GM12878 (cell line): Measurements from ENCODE around the gene C15orf40. TPM values are rescaled to one million over a fixed set of nuclear protein-coding genes. Genes with fewer than 3 reads are reported as not detected.
"Not testable (repeated sequence)": the region's sequence is repeated elsewhere in the genome, so short reads cannot be mapped to it uniquely, and the experiment has no call there.

Source experiments
- ATAC-seq: fragments of 200-7000 bp; cut with Tn5 transposase; 3 replicates; pipeline ENCODE4 v1.9.1; 2020; ENCODE audit warnings: mild to moderate bottlenecking, moderate library complexity
- BruUV-seq: library from RNA; stranded (reverse); fragments of 400-500 nt; replicated peaks from 2 replicates; lab custom pipeline; 2021; lab: Mats Ljungman, UMichigan
- CTCF ChIA-PET: fragments of 300-600 bp; sonication (Branson Sonifier 250); formaldehyde crosslinking; extraction: SDS; loops from one replicate; lab custom pipeline; 2021; ENCODE audit warnings: inconsistent platforms; lab: Yijun Ruan, JAX
- POLR2A ChIA-PET: fragments of 350-600 bp; formaldehyde crosslinking; extraction: SDS; loops from one replicate; lab custom pipeline; 2021; ENCODE audit warnings: inconsistent platforms; lab: Charles Lee
- RAD21 ChIA-PET: fragments of 300-600 bp; sonication (Branson Sonifier 250); formaldehyde crosslinking; loops from one replicate; lab custom pipeline; 2023; ENCODE audit warnings: antibody characterized with exemption; ENCODE audit not compliant: unreplicated experiment; lab: Charles Lee
- SMC1A ChIA-PET: fragments of 300-600 bp; sonication (Branson Sonifier 250); formaldehyde crosslinking; loops from one replicate; lab custom pipeline; 2023; ENCODE audit not compliant: unreplicated experiment, uncharacterized antibody; lab: Charles Lee
- DNase-seq: peaks from one replicate; pipeline ENCODE4 v3.0.0-alpha.2; 2011; ENCODE audit warnings: low read depth, low spot score
- FAIRE-seq: peaks from 3 replicates; lab custom pipeline; 2011; peaks lifted over from hg19 to GRCh38; lab: Jason Lieb, UNC
- H2AFZ ChIP-seq: 2 replicates; pipeline ENCODE4 v1.6.0; 2011; ENCODE audit warnings: low read depth, low read length, control low read depth; ENCODE audit not compliant: control insufficient read depth
- H3K27ac ChIP-seq: 2 replicates; pipeline ENCODE4 v1.5.1; 2011; ENCODE audit warnings: control low read depth; ENCODE audit not compliant: control insufficient read depth, insufficient read depth
- H3K27me3 ChIP-seq, 2 experiments: replicated peaks in 1 of 2; 2 replicates each; pipeline versions ENCODE4 v1.6.0 to v1.6.1; 2011; ENCODE audit warnings: low read length in 1 of 2; ENCODE audit not compliant: control insufficient read depth in 2 of 2, insufficient read depth in 2 of 2
- H3K36me3 ChIP-seq, 2 experiments: 2 replicates each; pipeline ENCODE4 v1.5.1; 2011; ENCODE audit warnings: low read length in 1 of 2; ENCODE audit not compliant: control insufficient read depth in 2 of 2, insufficient read depth in 2 of 2
- H3K4me1 ChIP-seq: 2 replicates; pipeline ENCODE4 v1.6.1; 2011; ENCODE audit warnings: mild to moderate bottlenecking, low read length, moderate library complexity, mixed read lengths; ENCODE audit not compliant: control insufficient read depth, insufficient read depth
- H3K4me2 ChIP-seq: 2 replicates; pipeline ENCODE4 v1.6.0; 2011; ENCODE audit warnings: control low read depth; ENCODE audit not compliant: control insufficient read depth, insufficient read depth
- H3K4me3 ChIP-seq: fragments of 200-600 bp; sonication (generic); 2 replicates; pipeline ENCODE4 v1.5.1; 2016
- H3K79me2 ChIP-seq: 2 replicates; pipeline ENCODE4 v1.6.0; 2011; ENCODE audit warnings: low read length; ENCODE audit not compliant: control insufficient read depth, insufficient read depth
- H3K9ac ChIP-seq: 2 replicates; pipeline ENCODE4 v1.8.0; 2011; ENCODE audit warnings: low read length, control low read depth, mixed read lengths; ENCODE audit not compliant: control insufficient read depth, insufficient read depth
- H3K9me3 ChIP-seq: replicated peaks from 3 replicates; pipeline ENCODE4 v1.5.1; 2011; ENCODE audit warnings: mild to moderate bottlenecking, low read length; ENCODE audit not compliant: control insufficient read depth, insufficient read depth
- H4K20me1 ChIP-seq: 2 replicates; pipeline ENCODE4 v1.6.0; 2011; ENCODE audit not compliant: control insufficient read depth, insufficient read depth
- WGBS: methylation state at CpG from one replicate; pipeline ENCODE4 v1.1.6; 2016; ENCODE audit warnings: low lambda C conversion rate; ENCODE audit not compliant: insufficient replicate concordance, insufficient coverage; ENCODE audit errors: missing lambda C conversion rate; 5-methylcytosine and 5-hydroxymethylcytosine counted together
- in situ Hi-C: fragments of 300-500 bp; cut with MboI; formaldehyde crosslinking; loops from 9 replicates; pipeline ENCODE4 v1.14.3; 2018; ENCODE audit warnings: mixed read lengths
- intact Hi-C: fragments of 100-400 bp; cut with micrococcal nuclease; formaldehyde crosslinking; loops from one replicate; pipeline ENCODE4 v1.14.2; 2022; ENCODE audit not compliant: unreplicated experiment
- polyA plus RNA-seq, 11 experiments: library from polyadenylated mRNA; depleted of rRNA in 4 of 11; unstranded in 6 of 11; stranded (reverse) in 5 of 11; fragments of >200 nt; fragmentation: Nextera tagmentation in 4 of 11; fragmentation: Illumina TruSeq in 1 of 11; extraction: Ambion mirVana in 4 of 11; extraction: Trizol in 1 of 11; gene quantifications; 1 replicate in 1 of 11; 2 replicates in 10 of 11; pipeline versions ENCODE4 v1.2.1 to v1.2.3, GENCODE V29; 2011 to 2016; ENCODE audit warnings: inconsistent platforms in 2 of 11, missing spikeins in 2 of 11, low read depth in 1 of 11
- total RNA-seq, 4 experiments: library from RNA; depleted of rRNA in 3 of 4; stranded (reverse); fragments of >200 nt in 3 of 4; fragmentation: Illumina TruSeq in 1 of 4; extraction: Trizol in 1 of 4; gene quantifications; 2 replicates each; pipeline versions ENCODE4 v1.2.1 to v1.2.3, GENCODE V29; 2013 to 2021

Gene C15orf40
- total and polyA plus RNA-seq, 10 of the 15 experiments (the other 5 are each of a cell fraction or from before 2014, with no cell fraction given), result 21.3 to 70.0 (median 31.8) TPM

- H3K4me2 ChIP-seq, CTCF ChIA-PET, H4K20me1 ChIP-seq, H3K9ac ChIP-seq, DNase-seq, H3K4me1 ChIP-seq, BruUV-seq, SMC1A ChIA-PET, POLR2A ChIA-PET, H2AFZ ChIP-seq, H3K27ac ChIP-seq, H3K79me2 ChIP-seq, H3K36me3 ChIP-seq, FAIRE-seq, in situ Hi-C loops, intact Hi-C loops, ATAC-seq, H3K9me3 ChIP-seq, H3K4me3 ChIP-seq, RAD21 ChIA-PET, H3K27me3 ChIP-seq: not testable (repeated sequence)
- 67% methylated on average over 6 of the region's 6 CpGs for WGBS
Measured at GRCh38 chr15:82939678-82940077, 71.8 kb downstream of the C15orf40 start.

Other genes starting within 250 kb of the C15orf40 start
- gene FSD2, start 205.6 kb downstream of the C15orf40 start, total RNA-seq (2014; rRNA removed), result under 0.01 TPM in 1 of 2 replicates, not detected in the other
- 0.05 and 0.13 TPM in 2 replicates for gene FSD2, start 205.6 kb downstream of the C15orf40 start, total RNA-seq (2014; rRNA removed; fragmentation: Illumina TruSeq; extraction: Trizol)
- gene FSD2, start 205.6 kb downstream of the C15orf40 start, total RNA-seq (2021), result not detected in 2 replicates
- 0.01 TPM in 2 replicates for gene FSD2, start 205.6 kb downstream of the C15orf40 start, polyA plus RNA-seq (2011; rRNA removed)
- gene FSD2, start 205.6 kb downstream of the C15orf40 start, polyA plus RNA-seq (2014; fragmentation: Illumina TruSeq; extraction: Trizol), result 0.07 and 0.78 TPM in 2 replicates
- under 1 TPM in 1 of 2 experiments, not detected in 1; 0.03 TPM for gene FSD2, start 205.6 kb downstream of the C15orf40 start, polyA plus RNA-seq (2014; fragmentation: Nextera tagmentation; extraction: Ambion mirVana)
- 0.18 TPM in 1 of 2 replicates, not detected in the other for gene FSD2, start 205.6 kb downstream of the C15orf40 start, polyA plus RNA-seq (2014; rRNA removed)
- gene FSD2, start 205.6 kb downstream of the C15orf40 start, polyA plus RNA-seq (2016; fragmentation: Nextera tagmentation; extraction: Ambion mirVana), result under 1 TPM; 0.35 to 0.39 TPM
- gene WHAMM, start 202.0 kb downstream of the C15orf40 start, total RNA-seq (2014; rRNA removed), result 2.3 and 3.1 TPM in 2 replicates
- gene WHAMM, start 202.0 kb downstream of the C15orf40 start, total RNA-seq (2014; rRNA removed; fragmentation: Illumina TruSeq; extraction: Trizol), result 2.2 and 2.3 TPM in 2 replicates
- 2.9 and 4.2 TPM in 2 replicates for gene WHAMM, start 202.0 kb downstream of the C15orf40 start, total RNA-seq (2021)
- gene WHAMM, start 202.0 kb downstream of the C15orf40 start, polyA plus RNA-seq (2011; rRNA removed), result 6.5 and 6.7 TPM in 2 replicates
- gene WHAMM, start 202.0 kb downstream of the C15orf40 start, polyA plus RNA-seq (2014; fragmentation: Illumina TruSeq; extraction: Trizol), result 3.0 and 8.2 TPM in 2 replicates
- gene WHAMM, start 202.0 kb downstream of the C15orf40 start, polyA plus RNA-seq (2014; fragmentation: Nextera tagmentation; extraction: Ambion mirVana), result 1 to 10 TPM; 1.7 to 1.8 TPM
- 3.0 and 3.3 TPM in 2 replicates for gene WHAMM, start 202.0 kb downstream of the C15orf40 start, polyA plus RNA-seq (2014; rRNA removed)
- 1 to 10 TPM in 1 of 2 experiments, under 1 TPM in 1; 0.87 to 2.7 TPM for gene WHAMM, start 202.0 kb downstream of the C15orf40 start, polyA plus RNA-seq (2016; fragmentation: Nextera tagmentation; extraction: Ambion mirVana)
- 0.65 and 5.0 TPM in 2 replicates for gene HOMER2, start 58.9 kb downstream of the C15orf40 start, total RNA-seq (2014; rRNA removed)
- gene HOMER2, start 58.9 kb downstream of the C15orf40 start, total RNA-seq (2014; rRNA removed; fragmentation: Illumina TruSeq; extraction: Trizol), result 1.2 and 1.9 TPM in 2 replicates
- gene HOMER2, start 58.9 kb downstream of the C15orf40 start, total RNA-seq (2021), result 1.7 and 2.3 TPM in 2 replicates
- gene HOMER2, start 58.9 kb downstream of the C15orf40 start, polyA plus RNA-seq (2011; rRNA removed), result 3.2 and 3.7 TPM in 2 replicates
- gene HOMER2, start 58.9 kb downstream of the C15orf40 start, polyA plus RNA-seq (2014; fragmentation: Illumina TruSeq; extraction: Trizol), result 1.1 and 1.3 TPM in 2 replicates
- gene HOMER2, start 58.9 kb downstream of the C15orf40 start, polyA plus RNA-seq (2014; fragmentation: Nextera tagmentation; extraction: Ambion mirVana), result 1 to 10 TPM; 1.0 to 1.4 TPM
- 0.60 and 0.93 TPM in 2 replicates for gene HOMER2, start 58.9 kb downstream of the C15orf40 start, polyA plus RNA-seq (2014; rRNA removed)
- 1 to 10 TPM; 2.5 to 2.6 TPM for gene HOMER2, start 58.9 kb downstream of the C15orf40 start, polyA plus RNA-seq (2016; fragmentation: Nextera tagmentation; extraction: Ambion mirVana)
- 32.3 and 34.9 TPM in 2 replicates for gene RAMAC, start 25.4 kb downstream of the C15orf40 start, total RNA-seq (2014; rRNA removed)
- 34.7 and 35.3 TPM in 2 replicates for gene RAMAC, start 25.4 kb downstream of the C15orf40 start, total RNA-seq (2014; rRNA removed; fragmentation: Illumina TruSeq; extraction: Trizol)
- 22.4 and 22.9 TPM in 2 replicates for gene RAMAC, start 25.4 kb downstream of the C15orf40 start, total RNA-seq (2021)
- gene RAMAC, start 25.4 kb downstream of the C15orf40 start, polyA plus RNA-seq (2011; rRNA removed), result 48.1 and 65.9 TPM in 2 replicates
- 33.6 and 41.4 TPM in 2 replicates for gene RAMAC, start 25.4 kb downstream of the C15orf40 start, polyA plus RNA-seq (2014; fragmentation: Illumina TruSeq; extraction: Trizol)
- gene RAMAC, start 25.4 kb downstream of the C15orf40 start, polyA plus RNA-seq (2014; fragmentation: Nextera tagmentation; extraction: Ambion mirVana), result 100 to 1,000 TPM in 1 of 2 experiments, 10 to 100 TPM in 1; 79.3 to 109 TPM
- 32.0 and 34.4 TPM in 2 replicates for gene RAMAC, start 25.4 kb downstream of the C15orf40 start, polyA plus RNA-seq (2014; rRNA removed)
- 10 to 100 TPM; 49.9 to 50.0 TPM for gene RAMAC, start 25.4 kb downstream of the C15orf40 start, polyA plus RNA-seq (2016; fragmentation: Nextera tagmentation; extraction: Ambion mirVana)
- gene BTBD1, start 55.6 kb upstream of the C15orf40 start, total RNA-seq (2014; rRNA removed), result 90.4 and 92.4 TPM in 2 replicates
- gene BTBD1, start 55.6 kb upstream of the C15orf40 start, total RNA-seq (2014; rRNA removed; fragmentation: Illumina TruSeq; extraction: Trizol), result 75.4 and 76.9 TPM in 2 replicates
- gene BTBD1, start 55.6 kb upstream of the C15orf40 start, total RNA-seq (2021), result 62.0 and 70.8 TPM in 2 replicates
- 89.6 and 133 TPM in 2 replicates for gene BTBD1, start 55.6 kb upstream of the C15orf40 start, polyA plus RNA-seq (2011; rRNA removed)
- gene BTBD1, start 55.6 kb upstream of the C15orf40 start, polyA plus RNA-seq (2014; fragmentation: Illumina TruSeq; extraction: Trizol), result 77.0 and 87.6 TPM in 2 replicates
- 10 to 100 TPM; 17.5 to 38.9 TPM for gene BTBD1, start 55.6 kb upstream of the C15orf40 start, polyA plus RNA-seq (2014; fragmentation: Nextera tagmentation; extraction: Ambion mirVana)
- gene BTBD1, start 55.6 kb upstream of the C15orf40 start, polyA plus RNA-seq (2014; rRNA removed), result 54.1 and 57.1 TPM in 2 replicates
- gene BTBD1, start 55.6 kb upstream of the C15orf40 start, polyA plus RNA-seq (2016; fragmentation: Nextera tagmentation; extraction: Ambion mirVana), result 10 to 100 TPM; 73.0 to 73.1 TPM
- 0.56 and 0.98 TPM in 2 replicates for gene TM6SF1, start 96.0 kb upstream of the C15orf40 start, total RNA-seq (2014; rRNA removed)
- gene TM6SF1, start 96.0 kb upstream of the C15orf40 start, total RNA-seq (2014; rRNA removed; fragmentation: Illumina TruSeq; extraction: Trizol), result 0.92 and 1.2 TPM in 2 replicates
- 1.1 and 1.2 TPM in 2 replicates for gene TM6SF1, start 96.0 kb upstream of the C15orf40 start, total RNA-seq (2021)
- gene TM6SF1, start 96.0 kb upstream of the C15orf40 start, polyA plus RNA-seq (2011; rRNA removed), result 1.1 and 1.3 TPM in 2 replicates
- 0.82 and 1.1 TPM in 2 replicates for gene TM6SF1, start 96.0 kb upstream of the C15orf40 start, polyA plus RNA-seq (2014; fragmentation: Illumina TruSeq; extraction: Trizol)
- 1 to 10 TPM in 1 of 2 experiments, under 1 TPM in 1; 0.90 to 2.3 TPM for gene TM6SF1, start 96.0 kb upstream of the C15orf40 start, polyA plus RNA-seq (2014; fragmentation: Nextera tagmentation; extraction: Ambion mirVana)
- gene TM6SF1, start 96.0 kb upstream of the C15orf40 start, polyA plus RNA-seq (2014; rRNA removed), result 0.78 and 0.84 TPM in 2 replicates
- gene TM6SF1, start 96.0 kb upstream of the C15orf40 start, polyA plus RNA-seq (2016; fragmentation: Nextera tagmentation; extraction: Ambion mirVana), result 1 to 10 TPM; 1.2 to 2.7 TPM
- gene HDGFL3, start 196.2 kb upstream of the C15orf40 start, total RNA-seq (2014; rRNA removed), result 10.6 and 13.8 TPM in 2 replicates
- 40.6 and 42.2 TPM in 2 replicates for gene HDGFL3, start 196.2 kb upstream of the C15orf40 start, total RNA-seq (2014; rRNA removed; fragmentation: Illumina TruSeq; extraction: Trizol)
- 29.8 and 34.3 TPM in 2 replicates for gene HDGFL3, start 196.2 kb upstream of the C15orf40 start, total RNA-seq (2021)
- 31.6 and 54.1 TPM in 2 replicates for gene HDGFL3, start 196.2 kb upstream of the C15orf40 start, polyA plus RNA-seq (2011; rRNA removed)
- gene HDGFL3, start 196.2 kb upstream of the C15orf40 start, polyA plus RNA-seq (2014; fragmentation: Illumina TruSeq; extraction: Trizol), result 40.5 and 45.1 TPM in 2 replicates
- gene HDGFL3, start 196.2 kb upstream of the C15orf40 start, polyA plus RNA-seq (2014; fragmentation: Nextera tagmentation; extraction: Ambion mirVana), result 1 to 10 TPM; 5.6 to 6.6 TPM
- 9.7 and 18.1 TPM in 2 replicates for gene HDGFL3, start 196.2 kb upstream of the C15orf40 start, polyA plus RNA-seq (2014; rRNA removed)
- 10 to 100 TPM; 12.7 to 13.4 TPM for gene HDGFL3, start 196.2 kb upstream of the C15orf40 start, polyA plus RNA-seq (2016; fragmentation: Nextera tagmentation; extraction: Ambion mirVana)